ENCODE results near the gene C2orf72. TPM values are rescaled to one million over a fixed set of nuclear protein-coding genes. Genes with fewer than 3 reads are reported as not detected.

Gene C2orf72
- total RNA-seq, 1 donor from 2014 or later, result 0.25 TPM

GRCh38 chr2:231068525-231069222 lies 31.4 kb downstream of the C2orf72 start:
- TF ChIP-seq CTCF (IDR thresholded peaks at IDR 0.05) (no peak), POLR2AphosphoS5 (IDR thresholded peaks at IDR 0.05; ENCODE audit: insufficient read depth in 1 of 2, low read depth in 1 of 2) (no peak), POLR2A (IDR thresholded peaks at IDR 0.05) (no peak)
- Histone ChIP-seq H3K4me3 (no peak overlapping the region), H3K27me3 (no peaks in the 10 kb centered on the region), H3K9me3 (no peaks in the 10 kb centered on the region), H3K4me1 (no peaks in the 10 kb centered on the region), H3K36me3 (peaks cover 4 to 78% of the 10 kb centered on the region in 2 donors), H3K27ac (no peak overlapping the region)
- DNase-seq (ENCODE audit: extremely low spot score in 2 of 2), result no peak
- intact Hi-C loops (cut with DNase I), result no loop called here

- H3K27me3 ChIP-seq, result no peaks in the 10 kb centered on the region
- no peak overlapping the region for H3K4me3 ChIP-seq
- H3K9me3 ChIP-seq, result no peaks in the 10 kb centered on the region
- H3K4me1 ChIP-seq, result no peaks in the 10 kb centered on the region
- peaks cover 4 to 80% of the 10 kb centered on the region in 2 donors for H3K36me3 ChIP-seq
- intact Hi-C loops (cut with DNase I), result no loop called here
- no peak for TF ChIP-seq POLR2A (IDR thresholded peaks at IDR 0.05)
- no peak for TF ChIP-seq POLR2AphosphoS5 (IDR thresholded peaks at IDR 0.05; ENCODE audit: insufficient read depth in 1 of 2, low read depth in 1 of 2)
- no peak for TF ChIP-seq CTCF (IDR thresholded peaks at IDR 0.05)
- no peak overlapping the region for H3K27ac ChIP-seq
- no peak for DNase-seq (ENCODE audit: extremely low spot score in 2 of 2)
Measured at GRCh38 chr2:231069379-231070054, 32.2 kb downstream of the C2orf72 start.

GRCh38 chr2:231084565-231084964 lies 47.2 kb downstream of the C2orf72 start:
- Histone ChIP-seq H3K36me3 (peaks cover 0 to 96% of the 10 kb centered on the region in 2 donors), H3K9me3 (no peaks in the 10 kb centered on the region), H3K27ac (no peak overlapping the region), H3K4me3 (no peak overlapping the region), H3K27me3 (no peaks in the 10 kb centered on the region), H3K4me1 (no peaks in the 10 kb centered on the region)
- intact Hi-C loops (cut with DNase I), result no loop called here
- TF ChIP-seq CTCF (IDR thresholded peaks at IDR 0.05) (no peak), POLR2AphosphoS5 (IDR thresholded peaks at IDR 0.05; ENCODE audit: insufficient read depth in 1 of 2, low read depth in 1 of 2) (no peak), POLR2A (IDR thresholded peaks at IDR 0.05) (no peak)
- no peak for DNase-seq (ENCODE audit: extremely low spot score in 2 of 2)

- TF ChIP-seq CTCF (IDR thresholded peaks at IDR 0.05) (no peak), POLR2A (IDR thresholded peaks at IDR 0.05) (no peak), POLR2AphosphoS5 (IDR thresholded peaks at IDR 0.05; ENCODE audit: insufficient read depth in 1 of 2, low read depth in 1 of 2) (no peak)
- Histone ChIP-seq H3K4me1 (no peaks in the 10 kb centered on the region), H3K4me3 (no peak overlapping the region), H3K27me3 (no peaks in the 10 kb centered on the region), H3K36me3 (peaks cover 0 to 64% of the 10 kb centered on the region in 2 donors), H3K27ac (no peak overlapping the region), H3K9me3 (no peaks in the 10 kb centered on the region)
- intact Hi-C loops (cut with DNase I), result no loop called here
- no peak for DNase-seq (ENCODE audit: extremely low spot score in 2 of 2)
Measured at GRCh38 chr2:231088754-231089153, 51.4 kb downstream of the C2orf72 start.

GRCh38 chr2:231093933-231094332 lies 56.6 kb downstream of the C2orf72 start:
- intact Hi-C loops (cut with DNase I), result no loop called here
- Histone ChIP-seq H3K9me3 (peaks cover under 1% of the 10 kb centered on the region), H3K36me3 (peaks cover 0 to 45% of the 10 kb centered on the region in 2 donors), H3K27ac (no peak overlapping the region), H3K4me3 (no peak overlapping the region), H3K27me3 (no peaks in the 10 kb centered on the region), H3K4me1 (no peaks in the 10 kb centered on the region)
- DNase-seq (ENCODE audit: extremely low spot score in 2 of 2), result no peak
- no peak for TF ChIP-seq POLR2AphosphoS5 (IDR thresholded peaks at IDR 0.05; ENCODE audit: insufficient read depth in 1 of 2, low read depth in 1 of 2)
- TF ChIP-seq POLR2A (IDR thresholded peaks at IDR 0.05), result no peak
- TF ChIP-seq CTCF (IDR thresholded peaks at IDR 0.05), result no peak

Data from vagina (tissue), 2 donors.